ENCODE measurements around the gene ANKRD17. TPM values are rescaled to one million over a fixed set of nuclear protein-coding genes. Genes with fewer than 3 reads are reported as not detected.

The ANKRD17 gene
- total RNA-seq, 1 experiment from 2014 or later, result 51.2 TPM

DNA sequence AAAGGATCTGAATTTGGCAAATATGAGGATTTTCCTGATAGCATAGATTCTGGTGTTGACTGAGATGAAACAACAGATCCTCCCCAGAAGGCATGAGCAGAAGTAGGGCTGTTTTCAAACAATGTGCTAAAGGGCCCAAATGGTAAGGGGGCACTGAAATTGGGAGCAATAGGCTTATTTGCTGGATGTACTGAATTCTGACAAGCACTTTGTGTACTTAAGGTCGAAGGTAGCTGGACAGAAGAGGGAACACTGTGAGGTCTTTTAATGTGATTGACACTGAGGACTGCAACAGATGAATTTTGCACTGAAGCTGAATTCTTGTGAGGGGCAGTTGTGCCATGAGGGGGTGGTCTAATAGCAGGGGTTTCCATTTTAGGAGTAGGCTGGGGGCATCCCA lies 167.9 kb downstream of the ANKRD17 start:
- H3K4me1 ChIP-seq (ENCODE audit: insufficient read depth, low read length), result no peaks in the 10 kb centered on the region
- H3F3A ChIP-seq (ENCODE audit: low read length, unreplicated experiment), result no peaks in the 10 kb centered on the region
- ChIA-PET POLR2A (ENCODE audit: unreplicated experiment) (no interaction called here), CTCF (no interaction called here)
- BruUV-seq (replicated peaks), result no TSS peak
- intact Hi-C loops (cut with micrococcal nuclease), result no loop called here
- H3K4me2 ChIP-seq (ENCODE audit: low read length), result no peak overlapping the region
- no peaks in the 10 kb centered on the region for H3K9me3 ChIP-seq (ENCODE audit: low read length)
- no peaks in the 10 kb centered on the region for H4K20me1 ChIP-seq (ENCODE audit: low read length)
- H3K79me2 ChIP-seq (ENCODE audit: low read length), result peaks cover 20% of the 10 kb centered on the region; the same call in 1 of the 2 replicates
- no peak overlapping the region for H3K27ac ChIP-seq (ENCODE audit: low read length)
- H3K9ac ChIP-seq (ENCODE audit: low read length), result no peak overlapping the region
- no peaks in the 10 kb centered on the region for H3K9me2 ChIP-seq (replicated peaks; ENCODE audit: low read length)
- no peak overlapping the region for H3K4me3 ChIP-seq (ENCODE audit: low read length)
- no peaks in the 10 kb centered on the region for H3K27me3 ChIP-seq (ENCODE audit: low read length)
- no peak overlapping the region for H2AFZ ChIP-seq (ENCODE audit: low read length)
- ATAC-seq (no peak), DNase-seq (no peak)
- H3K36me3 ChIP-seq (ENCODE audit: low read depth, low read length), result peaks cover 42% of the 10 kb centered on the region
- TF ChIP-seq CTCF (conservative IDR thresholded peaks at IDR 0.05; ENCODE audit: low read depth, low read length), result no peak
- no peak for TF ChIP-seq EZH2 (IDR thresholded peaks at IDR 0.05; ENCODE audit: low read length, unreplicated experiment)
- no peak for TF ChIP-seq EZH2phosphoT487 (IDR thresholded peaks at IDR 0.05; ENCODE audit: borderline replicate concordance, low read length)

DNA sequence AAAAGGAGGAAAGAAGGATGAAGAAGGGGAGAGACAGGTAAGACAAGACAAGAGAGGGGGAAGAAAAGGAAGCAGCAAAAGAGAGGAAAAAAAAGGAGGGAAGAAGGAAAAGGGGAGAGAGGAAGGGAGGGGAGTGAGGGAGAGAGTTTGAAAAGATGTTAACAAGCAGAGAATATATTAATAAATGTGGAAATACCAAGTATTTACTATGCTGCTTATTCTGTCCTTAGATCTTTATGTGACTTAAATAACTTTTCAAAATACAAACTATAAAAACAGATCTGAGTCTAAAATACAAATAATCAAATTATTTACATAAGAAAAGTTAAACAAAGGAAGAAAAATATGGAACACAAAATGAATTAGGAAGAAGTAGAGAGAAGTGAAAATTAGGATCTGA lies 170.7 kb downstream of the ANKRD17 start:
- intact Hi-C loops (cut with micrococcal nuclease), result no loop called here
- H3K27me3 ChIP-seq (ENCODE audit: low read length), result no peaks in the 10 kb centered on the region
- H3F3A ChIP-seq (ENCODE audit: low read length, unreplicated experiment), result no peaks in the 10 kb centered on the region
- CTCF ChIA-PET, result no interaction called here
- no peaks in the 10 kb centered on the region for H3K4me1 ChIP-seq (ENCODE audit: insufficient read depth, low read length)
- POLR2A ChIA-PET (ENCODE audit: unreplicated experiment), result no interaction called here
- H3K36me3 ChIP-seq (ENCODE audit: low read depth, low read length), result peaks cover 42% of the 10 kb centered on the region
- no peak for TF ChIP-seq CTCF (conservative IDR thresholded peaks at IDR 0.05; ENCODE audit: low read depth, low read length)
- TF ChIP-seq EZH2 (IDR thresholded peaks at IDR 0.05; ENCODE audit: low read length, unreplicated experiment), result no peak
- no peaks in the 10 kb centered on the region for H3K9me2 ChIP-seq (replicated peaks; ENCODE audit: low read length)
- ATAC-seq (no peak), DNase-seq (no peak)
- no peak overlapping the region for H3K4me3 ChIP-seq (ENCODE audit: low read length)
- H3K9ac ChIP-seq (ENCODE audit: low read length), result no peak overlapping the region
- BruUV-seq (replicated peaks), result no TSS peak
- H3K27ac ChIP-seq (ENCODE audit: low read length), result no peak overlapping the region
- no peak overlapping the region for H2AFZ ChIP-seq (ENCODE audit: low read length)
- H3K4me2 ChIP-seq (ENCODE audit: low read length), result no peak overlapping the region
- no peaks in the 10 kb centered on the region for H4K20me1 ChIP-seq (ENCODE audit: low read length)
- H3K9me3 ChIP-seq (ENCODE audit: low read length), result no peaks in the 10 kb centered on the region
- H3K79me2 ChIP-seq (ENCODE audit: low read length), result peaks cover 20% of the 10 kb centered on the region; the same call in 1 of the 2 replicates

- H3K36me3 ChIP-seq (ENCODE audit: low read depth, low read length), result peaks cover 36% of the 10 kb centered on the region
- no peaks in the 10 kb centered on the region for H3K9me3 ChIP-seq (ENCODE audit: low read length)
- H3K4me2 ChIP-seq (ENCODE audit: low read length), result no peak overlapping the region
- DNase-seq (no peak), ATAC-seq (no peak)
- no peak overlapping the region for H3K27ac ChIP-seq (ENCODE audit: low read length)
- no peaks in the 10 kb centered on the region for H3K9me2 ChIP-seq (replicated peaks; ENCODE audit: low read length)
- no peak overlapping the region for H3K4me3 ChIP-seq (ENCODE audit: low read length)
- ChIA-PET POLR2A (ENCODE audit: unreplicated experiment) (no interaction called here), CTCF (no interaction called here)
- H3K9ac ChIP-seq (ENCODE audit: low read length), result no peak overlapping the region
- TF ChIP-seq EZH2 (IDR thresholded peaks at IDR 0.05; ENCODE audit: low read length, unreplicated experiment) (no peak), CTCF (conservative IDR thresholded peaks at IDR 0.05; ENCODE audit: low read depth, low read length) (no peak), EZH2phosphoT487 (IDR thresholded peaks at IDR 0.05; ENCODE audit: borderline replicate concordance, low read length) (no peak)
- no peaks in the 10 kb centered on the region for H4K20me1 ChIP-seq (ENCODE audit: low read length)
- no TSS peak for BruUV-seq (replicated peaks)
- intact Hi-C loops (cut with micrococcal nuclease), result no loop called here
- peaks cover 21% of the 10 kb centered on the region; the same call in 1 of the 2 replicates for H3K79me2 ChIP-seq (ENCODE audit: low read length)
- no peaks in the 10 kb centered on the region for H3F3A ChIP-seq (ENCODE audit: low read length, unreplicated experiment)
- no peaks in the 10 kb centered on the region for H3K4me1 ChIP-seq (ENCODE audit: insufficient read depth, low read length)
- H3K27me3 ChIP-seq (ENCODE audit: low read length), result no peaks in the 10 kb centered on the region
- H2AFZ ChIP-seq (ENCODE audit: low read length), result no peak overlapping the region
Observed at GRCh38 chr4:73086095-73086868, 172.3 kb downstream of the ANKRD17 start.
